CD4-positive, CD25-positive, alpha-beta regulatory T cell (primary cell): ENCODE data around the gene ITGB8. TPM values are rescaled to one million over a fixed set of nuclear protein-coding genes. Genes with fewer than 3 reads are reported as not detected.
A peak's percentile ranks its signal among the peaks of the same experiment; 100 is the strongest.

ENCODE experiments used
- ATAC-seq, 2 donors: fragments of 150-1000 bp; cut with Tn5 transposase; one replicate each; pipeline ENCODE4 v1.10.0; 2021; ENCODE audit warnings: low read depth in 2 of 2, moderate number of reproducible peaks in 2 of 2, moderate library complexity in 1 of 2
- DNase-seq, 3 donors: peaks; one replicate each; pipeline versions ENCODE4 v3.0.0 to v3.0.0-alpha.2; 2012 to 2022; ENCODE audit warnings: mixed read lengths in 1 of 3
- H3K27ac ChIP-seq: one replicate; pipeline ENCODE4 v1.7.0; 2013; ENCODE audit warnings: mild to moderate bottlenecking, low read length; ENCODE audit not compliant: insufficient read depth, poor library complexity, severe bottlenecking
- H3K27me3 ChIP-seq: one replicate; pipeline ENCODE4 v1.7.0; 2013; ENCODE audit warnings: low read length; ENCODE audit not compliant: control insufficient read depth, insufficient read depth
- H3K36me3 ChIP-seq: one replicate; pipeline ENCODE4 v1.7.0; 2013; ENCODE audit warnings: mild to moderate bottlenecking, low read length, moderate library complexity; ENCODE audit not compliant: control insufficient read depth, insufficient read depth
- H3K4me1 ChIP-seq: 2 replicates; pipeline ENCODE4 v1.7.0; 2013; ENCODE audit warnings: mild to moderate bottlenecking, low read length; ENCODE audit not compliant: insufficient read depth, control insufficient read depth, poor library complexity, severe bottlenecking
- H3K4me3 ChIP-seq: one replicate; pipeline ENCODE4 v1.7.0; 2013; ENCODE audit warnings: low read depth, mild to moderate bottlenecking, low read length, moderate library complexity
- H3K9me3 ChIP-seq, 2 experiments: 1 replicate in 1 of 2; 2 replicates in 1 of 2; pipeline ENCODE4 v1.7.0; 2013; ENCODE audit warnings: low read length in 2 of 2, mild to moderate bottlenecking in 1 of 2, moderate library complexity in 1 of 2; ENCODE audit not compliant: control insufficient read depth in 2 of 2
- H3K27ac Mint-ChIP-seq, 3 donors: one replicate each; pipeline ENCODE4 v1.8.0; 2020 to 2022; ENCODE audit warnings: mild to moderate bottlenecking in 3 of 3, mixed read lengths in 3 of 3, moderate library complexity in 2 of 3
- H3K27me3 Mint-ChIP-seq: one replicate; pipeline ENCODE4 v1.8.0; 2022; ENCODE audit warnings: mild to moderate bottlenecking, mixed read lengths
- H3K36me3 Mint-ChIP-seq: one replicate; pipeline ENCODE4 v1.8.0; 2020; ENCODE audit warnings: mixed read lengths
- H3K4me1 Mint-ChIP-seq, 4 donors: one replicate each; pipeline ENCODE4 v1.8.0; 2020 to 2022; ENCODE audit warnings: mixed read lengths in 4 of 4, mild to moderate bottlenecking in 1 of 4
- H3K4me3 Mint-ChIP-seq, 4 donors: one replicate each; pipeline ENCODE4 v1.8.0; 2020 to 2022; ENCODE audit warnings: mild to moderate bottlenecking in 4 of 4, mixed read lengths in 4 of 4, moderate library complexity in 3 of 4
- H3K9me3 Mint-ChIP-seq, 7 donors: one replicate each; pipeline ENCODE4 v1.8.0; 2020 to 2022; ENCODE audit warnings: mixed read lengths in 7 of 7, mild to moderate bottlenecking in 3 of 7, moderate library complexity in 2 of 7
- polyA plus RNA-seq, 4 donors: library from polyadenylated mRNA; unstranded; fragments of 300-500 nt; fragmentation: Illumina TruSeq; gene quantifications; one replicate each; pipeline ENCODE4 v1.2.3, GENCODE V29; 2021
- total RNA-seq: library from RNA; stranded (reverse); gene quantifications from one replicate; pipeline ENCODE4 v1.2.3, GENCODE V29; 2022

ITGB8 gene
- total and polyA plus RNA-seq, 5 donors from 2014 or later: 0.06 to 2.1 (median 0.55) TPM; not detected in 2

GRCh38 chr7:20364571-20365196 is 34.0 kb downstream of the ITGB8 start:
- no peaks in the 10 kb centered on the region for H3K4me1 Mint-ChIP-seq
- Histone ChIP-seq H3K4me1 (no peaks in the 10 kb centered on the region), H3K9me3 (no peaks in the 10 kb centered on the region), H3K27ac (no peak overlapping the region), H3K4me3 (no peak overlapping the region), H3K27me3 (no peaks in the 10 kb centered on the region), H3K36me3 (no peaks in the 10 kb centered on the region)
- H3K36me3 Mint-ChIP-seq: no peaks in the 10 kb centered on the region
- H3K4me3 Mint-ChIP-seq: no peak overlapping the region
- no peak overlapping the region for H3K27ac Mint-ChIP-seq
- H3K27me3 Mint-ChIP-seq: no peaks in the 10 kb centered on the region
- H3K9me3 Mint-ChIP-seq: peaks cover 0 to 11% (median 3%) of the 10 kb centered on the region in 7 donors
- ATAC-seq (no peak), DNase-seq (no peak)

GRCh38 chr7:20365486-20365885 is 34.8 kb downstream of the ITGB8 start:
- H3K27ac ChIP-seq: no peak overlapping the region
- H3K4me3 ChIP-seq: no peak overlapping the region
- H3K27ac Mint-ChIP-seq: no peak overlapping the region
- H3K4me1 Mint-ChIP-seq: no peaks in the 10 kb centered on the region
- DNase-seq: no peak
- no peak for ATAC-seq
- H3K4me3 Mint-ChIP-seq: no peak overlapping the region
- H3K36me3 ChIP-seq: no peaks in the 10 kb centered on the region
- H3K36me3 Mint-ChIP-seq: no peaks in the 10 kb centered on the region
- no peaks in the 10 kb centered on the region for H3K27me3 Mint-ChIP-seq
- no peaks in the 10 kb centered on the region for H3K27me3 ChIP-seq
- H3K9me3 ChIP-seq: no peaks in the 10 kb centered on the region
- peaks cover 0 to 11% (median 3%) of the 10 kb centered on the region in 7 donors for H3K9me3 Mint-ChIP-seq
- H3K4me1 ChIP-seq: no peaks in the 10 kb centered on the region

- no peaks in the 10 kb centered on the region for H3K9me3 ChIP-seq
- H3K27ac Mint-ChIP-seq: no peak overlapping the region
- no peaks in the 10 kb centered on the region for H3K27me3 ChIP-seq
- no peaks in the 10 kb centered on the region for H3K36me3 Mint-ChIP-seq
- H3K4me1 Mint-ChIP-seq: no peaks in the 10 kb centered on the region
- no peak overlapping the region for H3K27ac ChIP-seq
- no peaks in the 10 kb centered on the region for H3K4me1 ChIP-seq
- H3K27me3 Mint-ChIP-seq: no peaks in the 10 kb centered on the region
- H3K4me3 ChIP-seq: no peak overlapping the region
- no peak overlapping the region for H3K4me3 Mint-ChIP-seq
- ATAC-seq: no peak
- no peak for DNase-seq
- no peaks in the 10 kb centered on the region for H3K36me3 ChIP-seq
- H3K9me3 Mint-ChIP-seq: peaks cover 0 to 7% (median 3%) of the 10 kb centered on the region in 7 donors
Measured at GRCh38 chr7:20374399-20374798, 43.7 kb downstream of the ITGB8 start.

GRCh38 chr7:20376796-20377195 is 46.1 kb downstream of the ITGB8 start:
- H3K27me3 Mint-ChIP-seq: no peaks in the 10 kb centered on the region
- DNase-seq (no peak), ATAC-seq (no peak)
- Histone ChIP-seq H3K27me3 (no peaks in the 10 kb centered on the region), H3K4me1 (no peaks in the 10 kb centered on the region), H3K9me3 (no peaks in the 10 kb centered on the region), H3K27ac (no peak overlapping the region), H3K36me3 (no peaks in the 10 kb centered on the region), H3K4me3 (no peak overlapping the region)
- no peaks in the 10 kb centered on the region for H3K4me1 Mint-ChIP-seq
- H3K27ac Mint-ChIP-seq: no peak overlapping the region
- H3K9me3 Mint-ChIP-seq: peaks cover 0 to 7% (median 5%) of the 10 kb centered on the region in 7 donors
- no peak overlapping the region for H3K4me3 Mint-ChIP-seq
- H3K36me3 Mint-ChIP-seq: no peaks in the 10 kb centered on the region

- H3K9me3 ChIP-seq: no peaks in the 10 kb centered on the region
- ATAC-seq (no peak), DNase-seq (no peak)
- Mint-ChIP-seq H3K36me3 (no peaks in the 10 kb centered on the region), H3K4me3 (no peak overlapping the region), H3K27ac (no peak overlapping the region), H3K27me3 (no peaks in the 10 kb centered on the region), H3K4me1 (no peaks in the 10 kb centered on the region), H3K9me3 (peaks cover 0 to 4% (median 0%) of the 10 kb centered on the region in 7 donors)
- H3K27me3 ChIP-seq: no peaks in the 10 kb centered on the region
- no peaks in the 10 kb centered on the region for H3K4me1 ChIP-seq
- no peak overlapping the region for H3K27ac ChIP-seq
- H3K36me3 ChIP-seq: no peaks in the 10 kb centered on the region
- no peak overlapping the region for H3K4me3 ChIP-seq
Measured at GRCh38 chr7:20381406-20382034, 50.8 kb downstream of the ITGB8 start.

GRCh38 chr7:20383351-20383750 is 52.7 kb downstream of the ITGB8 start:
- Histone ChIP-seq H3K27me3 (no peaks in the 10 kb centered on the region), H3K9me3 (no peaks in the 10 kb centered on the region), H3K27ac (no peak overlapping the region), H3K4me1 (no peaks in the 10 kb centered on the region), H3K4me3 (no peak overlapping the region), H3K36me3 (no peaks in the 10 kb centered on the region)
- DNase-seq (no peak), ATAC-seq (no peak)
- Mint-ChIP-seq H3K27ac (no peak overlapping the region), H3K4me1 (no peaks in the 10 kb centered on the region), H3K27me3 (no peaks in the 10 kb centered on the region), H3K9me3 (peaks cover 0 to 4% (median 0%) of the 10 kb centered on the region in 7 donors), H3K4me3 (no peak overlapping the region), H3K36me3 (no peaks in the 10 kb centered on the region)

GRCh38 chr7:20385126-20385525 is 54.4 kb downstream of the ITGB8 start:
- no peaks in the 10 kb centered on the region for H3K9me3 ChIP-seq
- no peaks in the 10 kb centered on the region for H3K27me3 ChIP-seq
- Mint-ChIP-seq H3K4me1 (no peaks in the 10 kb centered on the region), H3K4me3 (peak overlapping the region in 1 of 4 donors; percentile 44), H3K27ac (no peak overlapping the region), H3K36me3 (no peaks in the 10 kb centered on the region), H3K9me3 (peaks cover 0 to 5% (median 0%) of the 10 kb centered on the region in 7 donors), H3K27me3 (no peaks in the 10 kb centered on the region)
- no peak overlapping the region for H3K27ac ChIP-seq
- DNase-seq (no peak), ATAC-seq (no peak)
- H3K36me3 ChIP-seq: no peaks in the 10 kb centered on the region
- no peaks in the 10 kb centered on the region for H3K4me1 ChIP-seq
- no peak overlapping the region for H3K4me3 ChIP-seq

- Histone ChIP-seq H3K36me3 (no peaks in the 10 kb centered on the region), H3K27ac (no peak overlapping the region), H3K4me1 (no peaks in the 10 kb centered on the region), H3K9me3 (no peaks in the 10 kb centered on the region), H3K27me3 (no peaks in the 10 kb centered on the region), H3K4me3 (no peak overlapping the region)
- no peaks in the 10 kb centered on the region for H3K36me3 Mint-ChIP-seq
- peaks cover 0 to 1% (median 0%) of the 10 kb centered on the region in 7 donors for H3K9me3 Mint-ChIP-seq
- no peak overlapping the region for H3K4me3 Mint-ChIP-seq
- ATAC-seq (no peak), DNase-seq (no peak)
- no peak overlapping the region for H3K27ac Mint-ChIP-seq
- no peaks in the 10 kb centered on the region for H3K27me3 Mint-ChIP-seq
- H3K4me1 Mint-ChIP-seq: no peaks in the 10 kb centered on the region
Measured at GRCh38 chr7:20388084-20388483, 57.4 kb downstream of the ITGB8 start.
